Measurements from ENCODE around the gene MYO3B. TPM values are rescaled to one million over a fixed set of nuclear protein-coding genes. Genes with fewer than 3 reads are reported as not detected.

The MYO3B gene
- total and polyA plus RNA-seq, 8 donors, result 1.3 to 4.1 (median 2.6) TPM; not detected in 1

- no peak overlapping the region for H3K27ac ChIP-seq
- no peaks in the 10 kb centered on the region for H3K27me3 ChIP-seq
- no peaks in the 10 kb centered on the region for H3K36me3 ChIP-seq
- TF ChIP-seq CTCF (IDR thresholded peaks at IDR 0.05), result no peak
- no peak for ATAC-seq
- intact Hi-C loops (cut with DNase I), result no loop called here
- no peaks in the 10 kb centered on the region for H3K4me1 ChIP-seq
- H3K4me3 ChIP-seq, result no peak overlapping the region
- no peak for DNase-seq
- peaks cover 0 to 12% of the 10 kb centered on the region in 2 donors for H3K9me3 ChIP-seq
Observed at GRCh38 chr2:170292415-170292814, 114.5 kb downstream of the MYO3B start.

- H3K4me3 ChIP-seq, result no peak overlapping the region
- ATAC-seq, result no peak
Observed at GRCh38 chr2:170297496-170297895, 119.5 kb downstream of the MYO3B start.

GRCh38 chr2:170298115-170298514 is 120.2 kb downstream of the MYO3B start:
- Histone ChIP-seq H3K4me3 (no peak overlapping the region), H3K27me3 (no peaks in the 10 kb centered on the region), H3K4me1 (no peaks in the 10 kb centered on the region), H3K27ac (no peak overlapping the region), H3K36me3 (no peaks in the 10 kb centered on the region), H3K9me3 (no peaks in the 10 kb centered on the region)
- no peak for ATAC-seq
- intact Hi-C loops (cut with DNase I), result no loop called here
- TF ChIP-seq CTCF (IDR thresholded peaks at IDR 0.05), result no peak
- DNase-seq, result no peak

More at GRCh38 chr2:170297496-170297895, 119.5 kb downstream of the MYO3B start:
- Histone ChIP-seq H3K27me3 (no peaks in the 10 kb centered on the region), H3K36me3 (no peaks in the 10 kb centered on the region), H3K27ac (no peak overlapping the region), H3K4me1 (no peaks in the 10 kb centered on the region), H3K9me3 (no peaks in the 10 kb centered on the region)
- no peak for DNase-seq
- TF ChIP-seq CTCF (IDR thresholded peaks at IDR 0.05), result no peak
- intact Hi-C loops (cut with DNase I), result no loop called here

GRCh38 chr2:170298861-170299429 is 121.0 kb downstream of the MYO3B start:
- DNase-seq (no peak), ATAC-seq (no peak)
- no peaks in the 10 kb centered on the region for H3K9me3 ChIP-seq
- H3K4me3 ChIP-seq, result no peak overlapping the region
- no peak for TF ChIP-seq CTCF (IDR thresholded peaks at IDR 0.05)
- intact Hi-C loops (cut with DNase I), result no loop called here
- H3K36me3 ChIP-seq, result no peaks in the 10 kb centered on the region
- no peak overlapping the region for H3K27ac ChIP-seq
- H3K4me1 ChIP-seq, result no peaks in the 10 kb centered on the region
- H3K27me3 ChIP-seq, result no peaks in the 10 kb centered on the region

- no peak overlapping the region for H3K4me3 ChIP-seq
- no peak overlapping the region for H3K27ac ChIP-seq
- TF ChIP-seq CTCF (IDR thresholded peaks at IDR 0.05), result no peak
- no peak for ATAC-seq
- H3K4me1 ChIP-seq, result no peaks in the 10 kb centered on the region
- H3K27me3 ChIP-seq, result no peaks in the 10 kb centered on the region
- intact Hi-C loops (cut with DNase I), result no loop called here
- no peaks in the 10 kb centered on the region for H3K36me3 ChIP-seq
- no peak for DNase-seq
- no peaks in the 10 kb centered on the region for H3K9me3 ChIP-seq
Observed at GRCh38 chr2:170300993-170301392, 123.0 kb downstream of the MYO3B start.

Measured in left lung (tissue), 10 donors.